ENCODE measurements around the gene CA4.

- TF ChIP-seq POLR2A (IDR thresholded peaks at IDR 0.05): no peak
- no peak for TF ChIP-seq CTCF (IDR thresholded peaks at IDR 0.05)
- TF ChIP-seq POLR2AphosphoS5 (IDR thresholded peaks at IDR 0.05): no peak
Observed at GRCh38 chr17:60158751-60159478, 9.1 kb downstream of the CA4 start.
